ENCODE results near the gene MOB3B.

MOB3B gene

GRCh38 chr9:27572918-27573633 lies 43.5 kb upstream of the MOB3B start, which contains the start of gene C9orf72 (continued):
- TF ChIP-seq ZSCAN4 (tag by site-specific recombination; IDR thresholded peaks at IDR 0.05): no peak
- no peak for TF ChIP-seq ZNF174 (tag by site-specific recombination; IDR thresholded peaks at IDR 0.05)
- TF ChIP-seq ZBTB11 (tag by site-specific recombination; conservative IDR thresholded peaks at IDR 0.05; ENCODE audit: low read depth): 0 out of 2 replicates have a peak, but pooled peaks have one; percentile 18
- no peak for TF ChIP-seq ZNF280C (tag by site-specific recombination; IDR thresholded peaks at IDR 0.05)
- peak; percentile 43; the same call in 1 of the 2 replicates for TF ChIP-seq PRDM10 (tag by site-specific recombination; IDR thresholded peaks at IDR 0.05)
- no peak for TF ChIP-seq ZNF549 (tag by site-specific recombination; IDR thresholded peaks at IDR 0.05)
- TF ChIP-seq ZNF184 (tag by site-specific recombination; IDR thresholded peaks at IDR 0.05): no peak
- no peak for TF ChIP-seq ZNF416 (tag by site-specific recombination; IDR thresholded peaks at IDR 0.05)
- peak; percentile 13; the same call in 1 of the 2 replicates for TF ChIP-seq ZFHX2 (tag by site-specific recombination; conservative IDR thresholded peaks at IDR 0.05)
- TF ChIP-seq ZNF623 (tag by site-specific recombination; IDR thresholded peaks at IDR 0.05): no peak
- 0 out of 2 replicates have a peak, but pooled peaks have one; percentile 26 for TF ChIP-seq PRDM1 (tag by site-specific recombination; IDR thresholded peaks at IDR 0.05)
- TF ChIP-seq ZEB2 (tag by site-specific recombination; IDR thresholded peaks at IDR 0.05): 0 out of 2 replicates have a peak, but pooled peaks have one; percentile 10
- TF ChIP-seq ZNF692 (tag by site-specific recombination; IDR thresholded peaks at IDR 0.05): peak; percentile 15; the same call in 1 of the 2 replicates
- TF ChIP-seq ZBTB20 (tag by site-specific recombination; IDR thresholded peaks at IDR 0.05): peak; percentile 24; the same call in 1 of the 2 replicates
- TF ChIP-seq INSM2 (tag by site-specific recombination; IDR thresholded peaks at IDR 0.05): no peak
- TF ChIP-seq ZBTB10 (tag by site-specific recombination; IDR thresholded peaks at IDR 0.05): 0 out of 2 replicates have a peak, but pooled peaks have one; percentile 53
- TF ChIP-seq ZFP41 (tag by site-specific recombination; IDR thresholded peaks at IDR 0.05; ENCODE audit: borderline replicate concordance): no peak
- TF ChIP-seq AEBP2 (tag by site-specific recombination; IDR thresholded peaks at IDR 0.05; ENCODE audit: borderline replicate concordance): no peak

Measured in HEK293 (cell line).